Measurements from ENCODE around the gene PLAC9.
A peak's percentile ranks its signal among the peaks of the same experiment; 100 is the strongest.
"Not testable (repeated sequence)": the region's sequence is repeated elsewhere in the genome, so short reads cannot be mapped to it uniquely, and the experiment has no call there.

PLAC9 gene

GRCh38 chr10:80132299-80133139 lies at the start of gene PLAC9:
PLAC9 (plus strand) TSS chr10:80132730; CDS start chr10:80132763, 33 bp downstream.
- DNase-seq, result peak in 2 of 3 experiments; percentile 9 to 24

GRCh38 chr10:80090121-80090520 lies 42.4 kb upstream of the PLAC9 start:
- DNase-seq, result peak in 2 of 3 experiments; percentile 35 to 81

- no peak for DNase-seq
These were observed 38.3 kb upstream of the PLAC9 start for GRCh38 chr10:80094231-80094630.

GRCh38 chr10:80098272-80098671 lies 34.3 kb upstream of the PLAC9 start:
- not testable (repeated sequence) for DNase-seq

GRCh38 chr10:80099295-80099694 lies 33.2 kb upstream of the PLAC9 start:
- not testable (repeated sequence) for DNase-seq

GRCh38 chr10:80100116-80100515 lies 32.4 kb upstream of the PLAC9 start:
- DNase-seq, result no peak

GRCh38 chr10:80100861-80101695 lies 31.5 kb upstream of the PLAC9 start:
- no peak for DNase-seq

GRCh38 chr10:80104066-80104926 lies 28.2 kb upstream of the PLAC9 start:
- DNase-seq, result peak in 1 of 3 experiments; percentile 49

GRCh38 chr10:80108576-80109239 lies 23.8 kb upstream of the PLAC9 start:
- DNase-seq, result no peak

GRCh38 chr10:80110986-80111385 lies 21.5 kb upstream of the PLAC9 start:
- DNase-seq, result no peak

- no peak for DNase-seq
These were observed 13.9 kb upstream of the PLAC9 start for GRCh38 chr10:80118669-80119068.

- DNase-seq, result no peak
These were observed 10.3 kb upstream of the PLAC9 start for GRCh38 chr10:80122110-80122710.

GRCh38 chr10:80122746-80123145 lies 9.8 kb upstream of the PLAC9 start:
- no peak for DNase-seq

- DNase-seq, result no peak
These were observed 5.7 kb upstream of the PLAC9 start for GRCh38 chr10:80126876-80127275.

GRCh38 chr10:80131499-80131901 lies 1.0 kb upstream of the PLAC9 start:
- no peak for DNase-seq

GRCh38 chr10:80133206-80133605 lies 676 bp downstream of the PLAC9 start:
- DNase-seq, result no peak

GRCh38 chr10:80133687-80134086 lies 1.2 kb downstream of the PLAC9 start:
- DNase-seq, result not testable (repeated sequence)

- no peak for DNase-seq
These were observed 3.6 kb downstream of the PLAC9 start for GRCh38 chr10:80136134-80136571.

GRCh38 chr10:80137031-80137862 lies 4.7 kb downstream of the PLAC9 start:
- DNase-seq, result no peak

- DNase-seq, result no peak
These were observed 5.4 kb downstream of the PLAC9 start for GRCh38 chr10:80137920-80138319.

- no peak for DNase-seq
These were observed 6.7 kb downstream of the PLAC9 start for GRCh38 chr10:80139265-80139664.

Data from NCI-H1417 (cell line).